GF-D8 (cell line): ENCODE data around the gene THTPA.
"Not testable (repeated sequence)": the region's sequence is repeated elsewhere in the genome, so short reads cannot be mapped to it uniquely, and the experiment has no call there.

Source experiments
- DNase-seq: peaks from one replicate; lab custom pipeline; 2025; lab: John Stamatoyannopoulos, UW

THTPA gene

DNA sequence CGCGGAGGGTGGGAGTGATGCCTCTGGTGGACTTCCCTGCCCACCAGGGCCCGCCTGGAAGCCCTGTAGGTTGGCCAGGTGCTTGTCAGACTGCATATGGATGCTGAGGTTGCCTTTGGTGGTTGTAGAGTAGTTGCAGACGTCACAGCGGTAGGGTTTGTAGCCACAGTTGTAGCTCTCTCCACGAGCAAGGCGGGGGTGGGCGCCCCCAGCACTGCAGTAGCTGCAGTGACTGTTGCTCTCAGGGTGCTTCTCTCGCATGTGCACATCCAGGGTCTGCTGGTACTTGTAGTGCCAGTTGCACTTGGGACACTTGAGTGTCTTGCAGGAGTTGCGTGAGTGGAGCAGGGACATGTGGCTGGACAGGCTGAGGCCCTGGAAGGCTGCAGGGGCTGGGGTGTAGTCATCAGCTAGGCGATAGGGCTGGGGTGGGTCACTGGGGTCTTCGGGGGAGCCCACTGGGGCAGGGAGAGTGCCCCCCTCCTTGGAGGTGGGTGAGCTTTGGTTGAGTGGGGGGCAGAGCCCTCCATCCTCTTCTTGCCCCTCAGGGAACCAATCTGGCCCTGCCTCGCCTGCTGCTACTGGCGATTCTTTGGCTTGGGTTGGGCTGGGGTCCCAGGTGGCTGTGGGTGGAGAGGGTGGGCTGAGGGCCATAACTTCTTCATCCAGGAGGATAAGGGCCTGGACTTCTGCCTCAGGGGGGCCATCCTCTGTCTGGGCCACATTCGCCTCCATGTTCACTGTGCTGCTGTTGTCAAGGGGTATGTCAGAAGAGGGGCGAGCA lies 22.2 kb upstream of the THTPA start:
- no peak for DNase-seq

DNA sequence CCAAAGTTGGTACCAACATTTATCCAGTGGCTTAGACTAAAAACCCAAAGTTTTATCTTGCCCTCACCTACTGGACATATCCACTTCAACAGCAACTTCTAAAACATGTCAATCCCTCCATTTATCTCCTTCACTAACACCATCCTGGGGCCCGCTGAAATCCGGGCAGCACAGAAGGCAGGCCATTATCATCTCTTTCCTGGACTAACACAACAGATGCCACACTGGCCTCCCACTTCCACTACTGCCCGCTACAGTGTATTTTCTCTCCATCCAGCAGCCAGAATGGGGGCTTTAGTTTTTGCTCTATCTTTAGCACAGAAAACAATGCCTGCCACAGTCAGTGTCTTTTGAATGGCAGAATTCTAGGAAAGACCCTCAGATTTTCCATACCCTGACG lies 20.1 kb upstream of the THTPA start:
- DNase-seq = no peak

DNA sequence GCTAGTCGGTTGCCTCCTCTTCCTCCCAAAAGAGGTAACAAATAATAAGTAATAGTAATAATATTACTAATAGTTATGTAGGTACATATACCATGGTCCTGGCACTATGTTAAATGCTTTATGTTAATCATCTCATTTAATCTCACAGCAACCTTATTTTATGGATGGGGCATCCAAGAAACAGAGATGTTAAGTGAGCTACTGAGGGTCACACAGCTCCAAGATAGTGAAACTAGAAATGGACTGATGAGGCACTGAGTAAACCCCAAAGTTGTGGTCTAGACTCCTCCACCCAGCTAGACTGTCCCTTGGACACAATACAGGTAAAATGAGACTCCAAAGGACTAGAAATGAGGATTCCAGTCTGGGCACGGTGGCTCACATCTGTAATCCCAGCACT lies 19.6 kb upstream of the THTPA start:
- DNase-seq = no peak

DNA sequence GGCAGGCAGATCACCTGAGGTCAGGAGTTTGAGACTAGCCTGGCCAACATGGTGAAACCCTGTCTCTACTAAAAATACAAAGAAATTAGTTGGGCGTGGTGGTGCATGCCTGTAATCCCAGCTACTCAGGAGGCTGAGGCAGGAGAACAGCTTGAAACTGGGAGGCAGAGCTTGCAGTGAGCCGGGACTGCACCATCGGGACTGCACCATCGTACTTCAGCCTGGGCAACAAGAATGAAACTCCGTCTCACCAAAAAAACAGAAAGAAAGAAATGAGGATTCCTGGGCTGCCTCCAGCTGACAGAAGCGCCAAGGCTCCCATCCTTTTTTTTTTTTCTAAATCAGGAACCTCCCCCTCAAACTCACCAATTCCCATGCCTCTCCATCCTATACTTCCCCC lies 19.2 kb upstream of the THTPA start:
- DNase-seq = not testable (repeated sequence)

DNA sequence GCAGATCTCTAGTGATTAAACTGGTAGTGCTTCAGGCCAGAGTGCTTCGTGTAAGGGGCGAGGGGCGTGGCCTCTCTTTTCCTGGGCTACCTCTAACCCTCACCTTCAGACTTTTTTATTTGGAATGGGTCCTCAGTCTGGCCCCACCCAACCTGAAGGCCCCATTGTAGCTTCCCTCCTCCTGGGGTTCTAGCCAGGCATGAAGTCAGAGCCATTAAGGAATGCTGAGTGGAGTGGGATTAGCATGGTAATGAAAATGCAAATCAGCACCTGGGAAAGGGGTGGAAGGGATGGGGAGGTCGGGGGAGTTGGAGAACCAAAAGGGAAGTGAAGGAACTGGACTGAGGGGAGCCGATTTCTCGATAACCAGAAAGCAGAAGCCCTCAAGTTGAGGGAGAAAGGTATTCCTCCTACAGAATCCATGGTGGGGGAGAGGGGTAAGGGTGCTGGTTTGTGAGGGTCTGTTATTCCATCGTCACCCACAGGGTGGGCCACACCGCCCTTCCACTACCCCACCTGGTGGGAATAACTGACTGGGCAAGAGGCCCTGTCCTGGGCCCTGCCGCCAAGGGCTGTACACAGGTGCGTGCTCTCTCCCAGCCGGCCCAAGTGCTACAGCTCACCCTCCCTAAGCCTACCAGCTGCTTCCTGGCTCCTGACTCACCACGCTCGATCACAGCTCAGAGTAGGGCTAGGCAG lies 18.6 kb upstream of the THTPA start:
- DNase-seq = no peak

DNA sequence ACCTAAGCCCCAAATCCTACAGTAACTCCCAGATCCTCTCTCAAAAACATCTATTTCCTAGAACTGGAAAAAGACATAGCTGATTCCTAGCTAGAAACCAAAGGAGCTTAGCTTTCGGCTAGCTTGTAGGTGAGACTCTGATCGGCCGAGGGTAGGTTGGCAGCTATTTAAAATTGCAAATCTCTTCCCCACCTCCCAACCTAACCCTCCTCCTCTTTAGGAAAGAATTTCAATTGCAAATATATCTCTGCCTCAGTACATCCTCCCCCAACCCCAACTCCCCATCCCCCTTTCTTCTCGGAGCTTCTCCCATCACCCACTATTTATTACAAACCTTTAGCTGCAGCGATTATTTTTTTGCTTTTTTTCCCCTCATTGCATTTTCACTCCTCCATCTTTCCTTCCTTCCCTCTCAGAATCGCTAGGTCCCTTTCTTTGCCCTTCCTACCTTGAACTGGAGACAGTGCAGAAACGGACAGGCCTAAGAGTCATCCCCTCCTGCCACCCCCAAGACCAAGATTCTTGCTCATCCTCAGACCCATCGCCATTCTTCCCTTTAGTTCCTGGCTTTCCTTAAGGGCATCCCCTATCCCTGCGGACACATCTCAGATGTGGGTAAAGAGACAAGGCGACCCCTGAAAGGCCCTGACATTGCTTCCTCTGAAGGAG lies 17.9 kb upstream of the THTPA start:
- DNase-seq = no peak

DNA sequence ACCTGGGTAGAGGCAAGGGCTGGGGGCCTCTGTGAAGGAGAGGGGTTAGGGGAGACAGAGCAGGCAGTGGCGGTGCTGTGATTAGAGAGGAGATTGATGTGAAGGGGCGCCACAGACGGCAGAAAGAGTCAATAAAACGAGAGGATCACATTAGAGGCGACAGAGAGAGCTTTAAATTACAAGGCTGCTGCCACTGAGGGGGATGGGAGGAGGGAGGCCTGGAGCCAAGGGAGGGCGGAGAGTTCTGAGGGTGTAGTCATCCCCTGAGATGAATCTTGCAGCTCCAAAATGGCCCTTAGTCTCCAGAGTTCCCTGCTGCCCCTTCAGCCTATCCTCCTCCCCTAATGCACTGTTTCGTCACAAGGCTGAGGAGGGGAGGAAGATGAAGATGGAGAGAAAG lies 17.3 kb upstream of the THTPA start:
- no peak for DNase-seq

DNA sequence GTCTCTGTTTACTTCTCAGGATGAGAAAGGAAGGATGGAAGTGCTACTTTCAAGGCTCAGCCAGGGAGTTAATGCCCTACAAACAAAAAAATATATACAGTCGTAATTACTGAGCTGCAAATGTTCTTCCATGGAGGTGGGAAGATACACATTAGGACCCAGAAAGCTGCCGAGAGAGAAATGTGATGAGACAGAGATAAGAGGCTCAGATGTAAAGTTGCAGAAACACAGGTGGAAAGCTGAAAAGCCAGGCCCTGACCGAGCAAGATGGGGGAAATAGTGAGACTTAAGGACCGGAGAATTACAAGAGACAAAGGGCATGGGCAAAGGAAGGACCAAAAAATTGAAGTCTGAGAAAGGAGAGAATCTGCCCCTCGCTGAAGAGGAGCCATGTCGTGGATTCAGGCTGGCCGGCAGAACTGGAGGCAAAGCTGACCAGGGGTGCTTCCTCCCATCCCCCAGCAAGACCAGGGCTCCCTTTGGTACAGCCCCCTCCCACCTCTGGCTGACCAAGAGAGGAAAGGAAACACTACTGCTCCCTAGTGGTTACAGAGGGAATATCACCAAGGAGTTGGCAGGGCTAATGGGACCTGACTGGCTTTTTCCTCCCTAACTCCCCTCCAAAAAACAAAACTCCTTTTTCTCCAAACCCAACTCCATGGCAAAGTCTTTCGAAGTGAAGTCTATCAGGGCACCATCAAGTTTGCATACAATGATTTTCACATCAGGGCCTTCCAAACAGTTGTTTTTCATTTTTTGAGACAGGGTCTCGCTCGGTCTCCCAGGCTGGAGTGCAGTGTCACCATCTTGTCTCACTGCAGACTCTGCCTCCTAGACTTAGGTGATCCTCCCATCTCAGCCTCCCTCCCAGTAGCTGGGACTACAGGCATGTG lies 16.6 kb upstream of the THTPA start:
- DNase-seq = no peak

DNA sequence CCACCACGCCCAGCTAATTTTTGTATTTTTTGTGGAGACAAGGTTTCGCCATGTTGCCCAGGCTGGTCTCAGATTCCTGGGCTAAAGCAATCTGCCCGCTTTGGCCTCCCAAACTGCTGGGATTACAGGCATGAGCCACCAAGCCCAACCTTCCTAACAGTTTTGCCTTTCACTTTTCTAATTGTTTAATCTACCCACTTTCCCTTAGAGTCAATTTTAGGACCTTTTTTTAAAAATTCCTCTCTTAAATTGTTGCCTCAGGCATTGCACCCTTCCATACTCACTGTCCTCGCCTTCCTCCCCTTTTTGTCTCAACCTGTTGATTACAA lies 16.0 kb upstream of the THTPA start:
- DNase-seq = no peak

DNA sequence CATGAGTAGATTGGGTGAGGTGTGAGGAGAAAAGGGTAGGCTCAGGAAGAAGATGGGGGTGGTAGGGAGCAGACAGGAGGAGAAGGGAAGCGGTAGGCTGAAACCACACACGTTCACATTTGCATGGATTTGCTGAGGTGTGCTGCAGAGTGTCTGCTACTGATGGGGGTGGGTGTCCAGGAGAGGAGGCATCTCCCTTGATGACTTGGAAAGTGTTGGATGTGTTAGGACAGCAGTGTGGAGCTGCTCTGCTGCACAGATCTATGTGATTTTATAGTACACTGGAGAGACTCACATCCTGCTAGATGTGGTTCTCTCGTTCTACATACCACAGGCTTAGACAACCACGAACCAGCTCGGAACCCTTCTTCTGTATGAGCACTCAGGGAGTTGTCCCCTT lies 13.8 kb upstream of the THTPA start:
- no peak for DNase-seq

DNA sequence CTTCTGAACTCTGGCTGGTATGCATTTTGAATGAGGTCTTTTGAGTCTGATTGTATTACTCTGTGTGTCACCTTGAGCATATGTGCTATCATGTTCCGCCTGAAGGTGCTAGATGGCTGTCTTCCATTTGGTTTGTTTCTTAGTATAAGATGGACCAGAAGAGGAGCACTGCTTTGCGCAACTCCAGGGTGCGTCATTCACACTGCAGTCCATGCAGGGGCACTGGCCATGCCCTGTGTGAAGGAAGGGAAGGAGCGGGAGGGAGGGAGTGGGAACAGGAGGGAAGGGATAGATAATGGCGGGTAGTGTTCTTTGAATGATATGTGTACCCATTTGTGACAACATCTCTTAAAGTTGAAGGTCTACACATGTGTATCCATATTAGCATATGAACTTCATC lies 12.7 kb upstream of the THTPA start:
- no peak for DNase-seq

DNA sequence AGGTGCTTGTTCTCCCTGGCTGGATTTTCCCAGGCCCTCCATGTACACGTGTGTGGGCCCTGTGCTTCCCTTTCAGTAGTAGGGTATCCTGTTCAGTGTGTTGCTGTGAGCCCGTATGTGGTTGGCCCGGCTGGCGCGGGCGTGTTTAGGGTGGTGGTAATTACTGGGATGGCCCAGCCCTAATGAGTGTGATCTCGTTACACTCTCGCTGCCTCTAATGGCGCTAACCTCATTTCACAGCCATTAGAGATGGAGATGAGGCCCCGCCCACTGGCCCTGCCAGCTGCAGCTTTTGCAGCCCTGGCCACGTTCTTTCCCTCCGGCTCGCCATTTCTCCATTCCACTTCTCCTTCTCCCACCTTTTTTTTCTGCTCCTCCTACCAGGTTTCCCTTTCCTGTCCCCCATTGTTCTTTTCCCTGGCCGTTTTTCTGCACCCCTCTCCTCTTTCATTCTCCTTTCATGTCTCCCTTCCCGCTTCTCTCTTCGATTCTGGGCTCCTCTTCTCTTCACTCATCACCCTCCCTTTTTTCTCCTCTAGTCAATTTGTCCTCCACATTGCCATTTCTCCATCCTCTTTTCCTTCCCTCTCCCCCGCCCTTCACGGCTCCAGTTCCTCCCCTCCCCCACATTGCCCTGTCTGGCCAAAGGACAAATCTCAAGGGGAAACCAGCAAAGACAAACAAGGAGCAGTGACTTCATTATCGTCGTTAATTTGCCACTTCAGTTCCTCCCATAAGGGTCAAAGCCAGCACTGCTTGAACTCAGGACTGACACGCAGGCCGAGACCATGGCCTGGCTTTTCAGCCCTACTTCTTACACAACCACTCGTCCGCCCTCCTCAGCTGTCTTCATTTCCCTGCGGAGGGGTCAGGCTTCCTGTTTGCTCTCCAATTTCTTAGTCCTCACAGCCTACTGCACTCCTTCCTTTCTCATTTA lies 11.3 kb upstream of the THTPA start:
- DNase-seq = peak; percentile 34

DNA sequence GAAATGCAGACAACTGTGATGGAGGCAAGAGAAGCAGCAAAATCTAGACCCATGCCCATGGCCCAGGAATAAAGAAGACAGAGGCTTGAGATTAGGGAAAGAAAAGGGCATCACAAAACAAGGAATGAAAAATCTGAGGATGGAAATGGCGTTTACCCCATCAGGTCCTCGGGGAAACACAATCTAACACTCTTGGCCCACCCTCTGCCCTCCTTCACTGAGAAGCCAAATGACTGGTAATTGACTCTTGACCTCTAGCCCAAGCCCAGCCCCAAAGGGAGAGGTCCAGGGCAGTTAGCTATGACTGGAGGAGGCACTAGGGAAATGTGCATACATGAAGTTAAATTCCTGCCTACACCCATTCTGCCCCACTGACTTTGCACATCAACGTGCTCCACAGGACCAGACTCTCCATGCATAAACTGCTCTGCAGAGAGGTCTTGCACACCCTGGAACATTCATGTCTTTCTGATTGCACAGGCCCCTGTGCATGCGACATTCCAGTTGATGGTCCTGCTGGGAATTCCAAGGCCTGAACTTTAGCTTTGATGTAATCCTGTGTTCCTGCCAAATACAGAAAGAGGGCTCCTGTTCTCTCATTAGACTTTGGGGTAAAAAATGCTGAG lies 10.2 kb upstream of the THTPA start:
- DNase-seq = no peak

DNA sequence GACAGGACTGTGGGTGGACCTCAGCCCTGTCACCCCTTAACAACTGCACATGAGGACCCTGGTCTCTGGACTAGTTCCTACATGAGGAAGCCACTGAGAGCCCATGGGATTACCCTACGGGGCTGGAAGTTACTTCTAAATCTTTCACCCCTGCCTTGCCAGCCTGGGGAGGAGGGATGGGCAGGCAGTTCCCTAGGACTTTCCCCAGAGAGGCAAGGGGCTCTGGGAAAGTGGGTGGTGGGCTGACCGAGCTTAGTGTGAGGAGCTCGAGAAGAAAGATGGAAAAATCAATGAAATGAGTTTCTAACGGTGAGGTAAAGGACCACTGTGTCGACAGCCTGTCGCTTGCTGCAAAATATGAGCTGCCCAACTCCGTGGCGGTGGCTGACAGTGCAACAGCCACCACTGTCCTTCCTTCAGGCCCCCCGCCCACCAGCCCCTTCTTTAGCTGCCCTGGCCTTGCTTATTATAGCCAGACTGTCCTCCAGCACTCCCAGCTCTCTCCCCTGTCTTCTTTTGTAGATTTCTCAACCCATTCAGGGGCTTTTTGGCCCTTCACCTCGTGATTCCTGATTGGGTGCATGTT lies 9.5 kb upstream of the THTPA start:
- DNase-seq = no peak

DNA sequence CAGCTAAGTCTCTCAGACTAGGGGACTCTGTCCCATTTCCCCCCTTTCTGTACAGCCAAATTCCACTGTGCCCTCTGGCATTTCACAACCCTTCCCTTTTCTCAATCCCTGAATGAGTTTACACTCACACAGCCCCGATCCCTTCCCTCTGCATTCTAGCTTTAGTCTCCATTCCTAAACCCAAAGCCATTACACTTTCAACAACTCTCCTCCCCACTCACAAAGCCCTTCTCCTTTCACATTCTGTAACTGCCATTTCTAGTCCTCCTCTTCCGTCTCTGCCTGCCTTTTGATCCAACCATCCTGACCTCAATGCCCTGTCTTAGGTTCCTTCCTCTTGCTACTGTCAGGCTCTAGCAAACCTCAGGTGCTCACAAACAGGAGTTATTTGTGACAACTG lies 8.1 kb upstream of the THTPA start:
- no peak for DNase-seq

DNA sequence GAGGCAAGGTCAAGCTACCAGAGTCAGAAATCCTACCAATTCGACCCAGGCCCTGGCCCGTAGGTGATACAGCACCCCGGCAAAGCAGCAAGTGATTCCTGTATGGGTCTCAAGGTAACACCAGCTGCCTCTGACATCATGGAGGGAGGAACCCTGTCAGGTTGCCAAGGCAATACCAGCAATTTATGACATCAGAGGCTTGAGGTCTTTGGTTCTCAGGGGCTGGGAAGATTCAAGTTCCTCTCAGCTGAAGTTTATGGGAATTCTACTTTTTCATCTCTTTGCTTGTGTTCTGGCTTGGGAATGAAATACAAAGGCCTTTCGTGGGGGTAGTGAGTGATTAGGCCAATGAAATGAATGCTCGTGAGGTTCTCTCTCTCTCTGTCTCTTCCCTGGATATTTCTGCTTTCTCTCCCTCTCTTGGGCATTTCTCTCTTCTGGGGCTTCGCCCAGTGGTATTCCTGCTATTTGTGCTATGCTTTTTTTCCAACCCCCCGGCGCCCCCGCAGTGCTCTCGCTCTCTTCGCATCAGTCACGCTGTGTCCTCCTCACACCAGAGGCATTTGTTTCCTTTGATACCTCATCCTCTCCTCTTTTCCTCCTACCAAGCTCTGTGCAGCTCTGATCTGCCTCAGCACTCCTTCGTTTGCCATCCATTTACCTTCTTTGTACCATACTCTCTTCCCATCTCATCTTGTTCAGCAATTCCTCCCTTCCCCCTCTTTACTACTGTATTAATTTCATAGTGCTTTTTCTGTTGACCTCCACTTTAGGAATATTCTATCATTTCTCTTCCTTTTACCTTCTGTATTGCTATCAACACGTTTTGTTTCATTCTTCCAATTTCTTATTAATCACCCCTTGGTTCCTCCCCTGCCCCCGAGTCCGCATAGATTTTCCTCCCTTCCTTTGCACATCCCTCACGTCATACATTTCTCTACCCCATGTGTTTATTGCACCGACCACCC lies 7.4 kb upstream of the THTPA start:
- no peak for DNase-seq

DNA sequence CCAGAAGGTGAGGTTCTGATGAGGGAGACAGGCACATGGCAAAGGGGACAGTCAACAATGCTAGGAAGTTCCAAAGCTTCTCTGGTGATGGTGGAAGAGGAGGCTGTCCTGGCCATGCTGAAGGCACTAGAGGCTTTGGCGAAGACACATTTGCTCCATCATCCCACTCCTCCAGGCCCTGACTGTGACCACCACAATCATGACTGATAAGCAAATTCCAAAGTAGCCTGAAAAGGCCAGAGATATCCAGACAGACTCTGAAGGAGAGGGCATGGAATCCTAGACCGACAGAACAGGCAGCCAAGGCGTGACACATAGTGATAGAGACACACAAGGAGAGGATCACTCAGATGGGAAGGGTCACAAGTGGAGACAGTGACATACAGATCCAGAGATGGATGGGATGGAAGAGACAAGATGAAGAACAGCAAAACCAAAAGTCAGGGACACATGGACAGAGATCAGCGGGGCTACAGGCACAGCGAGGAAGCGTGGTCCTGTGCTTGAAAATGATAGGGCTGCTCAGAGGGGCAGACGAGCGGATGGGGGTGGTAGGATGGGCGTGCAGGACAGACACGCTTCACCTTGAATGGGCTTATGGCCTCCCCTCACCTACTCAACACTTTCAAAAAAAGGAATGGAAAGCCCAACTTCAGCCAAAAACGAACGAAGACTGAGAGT lies 5.8 kb upstream of the THTPA start:
- no peak for DNase-seq

DNA sequence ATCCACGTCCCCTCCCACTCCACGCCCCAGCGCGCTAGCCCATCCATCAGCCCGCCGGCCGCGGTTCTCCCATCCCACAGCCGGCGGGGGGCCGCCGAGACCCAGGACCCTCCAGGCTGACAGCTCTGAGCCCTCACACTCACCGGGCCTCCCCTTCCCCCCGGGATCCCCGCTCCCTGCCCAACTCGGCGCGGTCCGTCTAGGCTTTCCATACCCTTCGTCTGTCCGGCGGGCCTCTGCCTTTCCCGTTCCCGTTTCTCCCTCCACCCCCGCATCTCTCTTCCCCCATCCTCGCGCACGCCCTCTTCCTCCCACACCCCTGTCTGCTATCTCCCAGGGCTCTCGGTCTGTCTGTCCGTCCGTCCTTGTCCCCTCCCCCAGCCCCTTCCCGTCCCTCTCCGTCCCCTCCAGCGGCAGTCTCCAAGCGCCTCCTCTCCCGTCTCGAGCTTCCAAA lies 5.2 kb upstream of the THTPA start:
- DNase-seq = no peak
